ENCODE data around the gene SOCS2.
"Not testable (repeated sequence)": the region's sequence is repeated elsewhere in the genome, so short reads cannot be mapped to it uniquely, and the experiment has no call there.

Gene SOCS2

DNA sequence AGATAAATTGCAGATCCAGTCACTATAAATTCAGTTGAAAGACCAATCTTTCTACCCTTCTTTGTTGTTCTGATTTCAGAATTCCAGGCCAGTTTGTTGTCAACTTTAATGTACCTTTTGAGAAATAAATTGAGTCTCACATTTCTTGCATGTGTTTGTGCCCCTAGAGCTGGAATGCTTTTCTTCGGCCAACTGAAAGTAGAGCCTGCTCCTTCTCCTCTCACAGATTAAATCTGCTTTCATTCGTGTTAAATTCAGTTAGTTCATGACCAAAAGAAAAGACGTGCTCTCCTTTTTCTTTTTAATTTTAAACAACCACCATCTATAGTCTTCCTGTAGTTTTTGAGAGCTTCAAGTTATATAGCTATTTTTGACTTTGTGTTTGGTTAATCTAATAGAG lies 22.9 kb downstream of the SOCS2 start:
- no peak for DNase-seq

- no peak for DNase-seq
These were observed 25.1 kb downstream of the SOCS2 start for GRCh38 chr12:93597608-93598007.

DNA sequence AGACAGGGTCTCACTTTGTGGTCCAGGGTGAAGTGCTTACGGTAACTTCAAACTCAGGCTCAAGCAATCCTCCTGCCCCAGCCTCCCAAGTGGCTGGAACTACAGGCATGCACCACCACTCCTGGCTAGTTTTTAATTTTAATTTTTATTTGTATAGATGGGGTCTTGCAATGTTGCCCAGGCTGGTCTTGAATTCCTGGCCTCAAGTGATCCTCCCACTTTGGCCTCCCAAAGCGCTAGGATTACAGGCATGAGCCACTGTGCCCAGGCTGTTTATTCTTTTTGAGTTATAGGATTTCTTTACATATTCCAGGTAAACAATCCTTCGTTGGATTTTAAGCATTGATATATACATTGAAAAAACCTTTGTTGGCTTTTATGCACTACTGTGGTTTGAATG lies 26.7 kb downstream of the SOCS2 start:
- DNase-seq = no peak

DNA sequence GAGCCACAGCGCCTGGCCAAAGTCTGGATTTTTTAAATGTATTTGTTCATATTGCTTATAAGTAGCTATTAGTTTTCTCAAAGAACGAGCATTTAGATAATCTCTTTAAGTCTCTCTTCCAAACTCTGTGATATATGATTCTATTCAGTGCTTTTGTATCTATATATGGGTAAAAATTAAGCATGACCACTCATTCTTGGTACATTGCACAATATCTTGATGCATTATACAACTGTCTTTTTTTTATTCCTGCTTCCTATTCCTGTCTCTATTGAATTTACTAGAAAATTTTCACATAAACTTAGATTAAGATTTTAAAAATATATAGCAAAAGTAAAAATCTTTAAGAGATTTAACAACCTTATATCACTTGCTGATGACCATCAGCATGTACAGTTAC lies 29.1 kb downstream of the SOCS2 start:
- DNase-seq = no peak

- no peak for DNase-seq
These were observed 30.6 kb downstream of the SOCS2 start for GRCh38 chr12:93602897-93603668.

DNA sequence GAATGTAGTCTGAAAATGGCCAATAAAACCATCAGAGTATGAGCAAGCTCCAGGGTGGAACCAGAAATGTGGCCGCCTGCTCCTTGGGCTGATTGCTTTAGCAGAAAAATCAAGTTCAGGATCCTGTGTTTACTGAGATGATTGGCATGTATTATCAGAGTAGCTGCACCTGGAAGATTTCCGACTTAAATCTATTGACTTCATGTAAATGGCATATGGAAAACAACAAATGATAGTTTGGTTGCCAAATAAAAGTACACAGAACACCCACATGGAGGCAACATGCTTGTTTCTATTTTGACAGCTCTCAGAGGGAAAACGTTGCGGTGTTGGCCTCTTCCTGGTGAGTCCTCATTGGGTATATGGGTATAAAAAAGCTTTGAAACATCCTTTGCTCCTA lies 31.3 kb downstream of the SOCS2 start:
- DNase-seq = no peak

GRCh38 chr12:93608313-93608712 lies 35.8 kb downstream of the SOCS2 start:
- no peak for DNase-seq

DNA sequence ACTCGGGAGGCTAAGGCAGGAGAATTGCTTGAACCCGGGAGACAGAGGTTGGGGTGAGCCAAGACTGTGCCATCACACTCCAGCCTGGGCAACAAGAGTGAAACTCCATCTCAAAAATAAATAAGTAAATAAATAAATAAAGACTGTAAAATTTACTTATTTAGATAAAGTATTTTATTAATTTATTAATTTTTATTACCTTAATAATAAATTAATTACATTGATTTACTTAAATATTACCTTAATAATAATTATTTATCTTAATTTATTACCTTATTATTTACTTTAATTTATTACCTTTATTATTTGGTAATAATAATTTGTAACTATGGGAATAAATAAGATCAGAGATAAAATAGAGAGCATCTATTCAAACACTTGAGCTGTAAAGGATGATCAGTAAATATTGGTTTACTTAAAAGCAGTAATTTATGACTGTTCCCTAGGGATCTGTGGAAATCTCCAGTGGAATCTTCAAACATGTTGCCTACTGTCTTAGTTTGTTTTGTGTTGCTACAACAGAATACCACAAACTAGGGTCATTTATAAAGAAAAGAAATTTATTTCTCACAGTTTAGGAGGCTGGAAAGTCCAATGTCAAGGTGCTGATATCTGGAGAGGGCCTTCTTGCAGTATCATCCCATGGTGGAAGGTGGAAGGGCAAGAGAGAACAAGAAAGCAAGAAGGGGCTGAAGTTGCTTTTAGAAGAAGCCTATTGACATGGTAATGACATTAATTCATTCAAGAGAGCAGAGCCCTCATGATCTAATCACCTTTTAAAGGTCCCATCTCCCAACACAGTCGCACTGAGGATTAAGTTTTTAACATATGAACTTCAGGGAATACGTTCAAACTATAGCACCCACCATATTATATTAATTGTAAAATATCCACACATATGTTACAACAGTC lies 37.1 kb downstream of the SOCS2 start:
- no peak for DNase-seq

- no peak for DNase-seq
These were observed 40.3 kb downstream of the SOCS2 start for GRCh38 chr12:93612776-93613175.

- DNase-seq = no peak
These were observed 42.6 kb downstream of the SOCS2 start for GRCh38 chr12:93614917-93615596.

- no peak for DNase-seq
These were observed 44.2 kb downstream of the SOCS2 start for GRCh38 chr12:93616584-93617101.

GRCh38 chr12:93618891-93619410 lies 46.5 kb downstream of the SOCS2 start:
- no peak for DNase-seq

GRCh38 chr12:93621986-93622385 lies 49.5 kb downstream of the SOCS2 start:
- DNase-seq = no peak

DNA sequence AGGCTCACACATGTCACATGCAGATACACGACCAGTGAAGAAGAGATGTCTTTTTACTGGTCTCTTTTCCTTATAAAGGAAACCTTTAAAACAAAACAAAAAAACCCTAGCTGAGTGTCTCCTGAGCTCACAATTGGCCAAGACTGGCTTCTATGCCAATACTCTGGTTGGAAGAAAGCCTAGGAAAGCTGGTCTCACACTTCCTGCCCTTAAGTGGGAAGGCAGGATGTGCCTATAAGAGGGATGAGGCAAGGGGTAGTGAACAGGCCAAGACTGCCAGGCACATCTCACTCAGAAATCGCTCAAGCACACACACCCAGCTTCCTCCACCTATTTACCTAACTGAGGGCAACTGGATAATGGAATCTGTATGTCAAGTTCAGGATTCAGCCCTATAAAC lies 50.0 kb downstream of the SOCS2 start:
- no peak for DNase-seq

GRCh38 chr12:93624595-93625294 lies 52.3 kb downstream of the SOCS2 start:
- DNase-seq = no peak

- not testable (repeated sequence) for DNase-seq
These were observed 52.8 kb downstream of the SOCS2 start for GRCh38 chr12:93625295-93625645.

DNA sequence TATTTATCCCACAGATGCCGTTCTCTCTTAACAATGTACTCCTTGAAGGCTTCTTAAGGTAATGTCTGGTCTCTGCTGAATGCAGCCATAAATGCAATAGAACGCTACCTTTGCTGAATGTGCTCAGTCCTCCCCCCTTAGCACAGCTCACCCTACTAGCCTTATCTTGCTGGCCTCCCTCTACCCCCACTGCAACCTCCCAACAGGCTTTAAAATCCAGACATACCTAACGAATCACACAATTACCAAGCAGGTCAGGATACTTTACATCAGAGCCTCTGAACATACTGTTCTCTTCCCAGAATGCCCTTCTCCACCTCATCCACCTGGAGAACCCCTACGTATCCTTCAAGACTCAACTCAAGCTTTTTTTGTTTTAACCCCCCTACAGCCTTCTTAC lies 53.7 kb downstream of the SOCS2 start:
- DNase-seq = no peak
